H9 (cell line): ENCODE measurements around the gene ANKDD1A. TPM values are rescaled to one million over a fixed set of nuclear protein-coding genes. Genes with fewer than 3 reads are reported as not detected.

Experiments used
- DNase-seq: peaks from one replicate; pipeline ENCODE4 v3.0.0-alpha.2; 2017
- H2AFZ ChIP-seq: one replicate; pipeline ENCODE4 v1.6.1; 2013; ENCODE audit warnings: mild to moderate bottlenecking, low read length, control low read depth, moderate library complexity
- H2AK5ac ChIP-seq: 2 replicates; pipeline ENCODE4 v1.6.1; 2013; ENCODE audit warnings: low read length, control low read depth, mixed read lengths; ENCODE audit not compliant: insufficient read length
- H2BK120ac ChIP-seq: one replicate; pipeline ENCODE4 v1.6.1; 2013; ENCODE audit warnings: low read depth, mild to moderate bottlenecking, low read length, control low read depth, inconsistent platforms; ENCODE audit not compliant: poor library complexity, severe bottlenecking
- H2BK12ac ChIP-seq: 2 replicates; pipeline ENCODE4 v1.6.1; 2013; ENCODE audit warnings: low read length, control low read depth, mixed read lengths, low read depth; ENCODE audit not compliant: insufficient read length
- H2BK15ac ChIP-seq: 2 replicates; pipeline ENCODE4 v1.6.1; 2013; ENCODE audit warnings: low read depth, low read length, control low read depth
- H2BK20ac ChIP-seq: one replicate; pipeline ENCODE4 v1.6.1; 2013; ENCODE audit warnings: low read depth, mild to moderate bottlenecking, low read length, control low read depth, inconsistent platforms; ENCODE audit not compliant: poor library complexity, severe bottlenecking
- H2BK5ac ChIP-seq: 2 replicates; pipeline ENCODE4 v1.6.1; 2013; ENCODE audit warnings: low read length, control low read depth, mixed read lengths; ENCODE audit not compliant: insufficient read length
- H3K14ac ChIP-seq: 2 replicates; pipeline ENCODE4 v1.6.1; 2013; ENCODE audit warnings: low read length, control low read depth; ENCODE audit not compliant: insufficient read depth
- H3K18ac ChIP-seq: 2 replicates; pipeline ENCODE4 v1.6.1; 2013; ENCODE audit warnings: low read depth, mild to moderate bottlenecking, mixed read lengths, low read length, control low read depth; ENCODE audit not compliant: insufficient read length
- H3K23ac ChIP-seq: 2 replicates; pipeline ENCODE4 v1.6.1; 2013; ENCODE audit warnings: low read length, control low read depth, mixed read lengths, low read depth; ENCODE audit not compliant: insufficient read length
- H3K23me2 ChIP-seq: 2 replicates; pipeline ENCODE4 v1.6.1; 2013; ENCODE audit warnings: low read depth, mild to moderate bottlenecking, mixed read lengths, low read length, control low read depth; ENCODE audit not compliant: insufficient read length, poor library complexity, severe bottlenecking
- H3K27ac ChIP-seq: 2 replicates; pipeline ENCODE4 v1.5.1; 2013; ENCODE audit warnings: low read length, control low read depth, mixed read lengths, low read depth; ENCODE audit not compliant: insufficient read length
- H3K27me3 ChIP-seq: 2 replicates; pipeline ENCODE4 v1.6.1; 2013; ENCODE audit warnings: low read length, control low read depth, inconsistent platforms; ENCODE audit not compliant: insufficient read depth
- H3K4ac ChIP-seq: 2 replicates; pipeline ENCODE4 v1.6.1; 2013; ENCODE audit warnings: low read depth, mild to moderate bottlenecking, control low read depth, inconsistent platforms, low read length, moderate library complexity
- H3K4me1 ChIP-seq: 2 replicates; pipeline ENCODE4 v1.6.1; 2013; ENCODE audit warnings: low read length, control low read depth, inconsistent platforms; ENCODE audit not compliant: insufficient read depth
- H3K4me2 ChIP-seq: 2 replicates; pipeline ENCODE4 v1.6.1; 2013; ENCODE audit warnings: low read length, control low read depth, mixed read lengths; ENCODE audit not compliant: insufficient read length, insufficient read depth
- H3K56ac ChIP-seq: 2 replicates; pipeline ENCODE4 v1.6.1; 2013; ENCODE audit warnings: low read depth, mild to moderate bottlenecking, mixed read lengths, low read length, control low read depth; ENCODE audit not compliant: insufficient read length
- H3K79me1 ChIP-seq: 2 replicates; pipeline ENCODE4 v1.6.1; 2013; ENCODE audit warnings: low read depth, mild to moderate bottlenecking, moderate library complexity, low read length, control low read depth, inconsistent platforms; ENCODE audit not compliant: insufficient read depth, poor library complexity, severe bottlenecking
- H3K79me2 ChIP-seq: 2 replicates; pipeline ENCODE4 v1.6.1; 2013; ENCODE audit warnings: low read length, control low read depth, inconsistent platforms; ENCODE audit not compliant: insufficient read depth
- H3K9ac ChIP-seq: 2 replicates; pipeline ENCODE4 v1.6.1; 2013; ENCODE audit warnings: low read length, control low read depth, mixed read lengths; ENCODE audit not compliant: insufficient read length; ENCODE audit errors: extremely low read depth
- H3K9me3 ChIP-seq: one replicate; pipeline ENCODE4 v1.6.1; 2013; ENCODE audit warnings: low read depth, low read length, inconsistent platforms; ENCODE audit not compliant: control insufficient read depth
- H3T11ph ChIP-seq: one replicate; pipeline ENCODE4 v1.6.1; 2013; ENCODE audit warnings: mild to moderate bottlenecking, low read length, control low read depth, inconsistent platforms
- H4K20me1 ChIP-seq: one replicate; pipeline ENCODE4 v1.6.1; 2013; ENCODE audit not compliant: control insufficient read depth, insufficient read length, insufficient read depth
- H4K5ac ChIP-seq: 2 replicates; pipeline ENCODE4 v1.6.1; 2013; ENCODE audit warnings: low read depth, mild to moderate bottlenecking, mixed read lengths, low read length, control low read depth; ENCODE audit not compliant: insufficient read length
- H4K8ac ChIP-seq: replicated peaks from 2 replicates; pipeline ENCODE4 v1.6.1; 2013; ENCODE audit warnings: low read length, control low read depth, mixed read lengths, low read depth; ENCODE audit not compliant: insufficient read length
- H4K91ac ChIP-seq: 2 replicates; pipeline ENCODE4 v1.6.1; 2013; ENCODE audit warnings: low read depth, mild to moderate bottlenecking, moderate library complexity, mixed read lengths, low read length, control low read depth; ENCODE audit not compliant: insufficient read length
- H3K27ac Mint-ChIP-seq, 3 experiments: 2 replicates in 2 of 3; 3 replicates in 1 of 3; pipeline ENCODE4 v1.8.0; 2020 to 2021; ENCODE audit warnings: mixed read lengths in 3 of 3, mild to moderate bottlenecking in 1 of 3, moderate library complexity in 1 of 3
- H3K27me3 Mint-ChIP-seq: 2 replicates; pipeline ENCODE4 v1.8.0; 2021; ENCODE audit warnings: low read depth, mild to moderate bottlenecking, moderate library complexity, mixed read lengths
- H3K36me3 Mint-ChIP-seq, 3 experiments: 2 replicates in 2 of 3; 3 replicates in 1 of 3; pipeline ENCODE4 v1.8.0; 2020 to 2021; ENCODE audit warnings: low read depth in 3 of 3, mixed read lengths in 3 of 3; ENCODE audit not compliant: insufficient read depth in 1 of 3
- H3K4me1 Mint-ChIP-seq, 2 experiments: 2 replicates each; pipeline ENCODE4 v1.8.0; 2020; ENCODE audit warnings: mixed read lengths in 2 of 2
- H3K4me3 Mint-ChIP-seq, 2 experiments: 2 replicates in 1 of 2; 3 replicates in 1 of 2; pipeline ENCODE4 v1.8.0; 2020 to 2021; ENCODE audit warnings: mild to moderate bottlenecking in 2 of 2, mixed read lengths in 2 of 2, moderate library complexity in 1 of 2
- H3K9me3 Mint-ChIP-seq, 2 experiments: 2 replicates in 1 of 2; 3 replicates in 1 of 2; pipeline ENCODE4 v1.8.0; 2020; ENCODE audit warnings: mild to moderate bottlenecking in 2 of 2, mixed read lengths in 2 of 2, moderate library complexity in 1 of 2
- WGBS: extraction: QIAGEN DNeasy Blood & Tissue Kit; methylation state at CpG from one replicate; pipeline ENCODE4 v1.1.7; 2013; ENCODE audit warnings: missing lambda C conversion rate, low lambda C conversion rate, mixed read lengths; ENCODE audit not compliant: insufficient read length; ENCODE audit errors: extremely low coverage; 5-methylcytosine and 5-hydroxymethylcytosine counted together
- total RNA-seq: library from RNA; stranded (reverse); gene quantifications from 2 replicates; pipeline ENCODE4 v1.2.1, GENCODE V29; 2021
- TF ChIP-seq, protein P1 (sequence below): fragments of 200-600 bp; sonication (generic); conservative IDR thresholded peaks from 3 replicates; pipeline ENCODE4 v1.8.0; 2021; ENCODE audit warnings: antibody characterized with exemption, mild to moderate bottlenecking

The ANKDD1A gene
- total RNA-seq, 1 experiment from 2014 or later, result 3.7 TPM

DNA sequence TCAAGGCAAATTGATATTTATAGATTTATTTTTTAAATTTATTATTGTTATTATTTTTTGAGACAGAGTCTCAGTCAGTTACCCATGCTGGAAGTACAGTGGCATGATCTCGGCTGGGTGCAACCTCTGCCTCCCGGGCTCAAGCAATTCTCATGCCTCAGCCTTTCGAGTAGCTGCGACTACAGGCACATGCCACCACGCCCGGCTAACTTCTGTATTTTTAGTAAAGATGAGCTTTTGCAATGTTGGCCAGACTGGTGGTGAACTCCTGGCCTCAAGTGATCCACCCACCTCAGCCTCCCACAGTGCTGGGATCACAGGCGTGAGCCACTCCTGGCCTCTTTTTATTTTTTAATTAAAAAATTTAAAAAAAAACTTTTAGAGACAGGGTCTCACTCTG, 59.0 kb downstream of the ANKDD1A start:
- Histone ChIP-seq H2AK5ac (no peak overlapping the region), H2BK20ac (no peak overlapping the region), H3K4me1 (no peaks in the 10 kb centered on the region), H3K27ac (no peak overlapping the region), H3K56ac (no peak overlapping the region), H2BK5ac (no peak overlapping the region), H3K4ac (no peak overlapping the region), H4K91ac (no peak overlapping the region), H2BK12ac (no peak overlapping the region), H3K9ac (no peak overlapping the region), H2BK120ac (no peak overlapping the region), H3K14ac (no peak overlapping the region), H4K8ac (no peak overlapping the region), H3K79me1 (no peaks in the 10 kb centered on the region), H3K27me3 (no peaks in the 10 kb centered on the region), H2AFZ (no peak overlapping the region), H3K79me2 (no peaks in the 10 kb centered on the region), H3T11ph (no peak overlapping the region), H3K4me2 (no peak overlapping the region), H4K20me1 (no peaks in the 10 kb centered on the region), H2BK15ac (no peak overlapping the region), H3K23ac (no peak overlapping the region), H4K5ac (no peak overlapping the region), H3K23me2 (no peaks in the 10 kb centered on the region), H3K18ac (no peak overlapping the region), H3K9me3 (no peaks in the 10 kb centered on the region)
- H3K36me3 Mint-ChIP-seq, result peaks cover 20 to 68% (median 42%) of the 10 kb centered on the region in 3 experiments
- no peak overlapping the region for H3K4me3 Mint-ChIP-seq
- H3K9me3 Mint-ChIP-seq, result no peaks in the 10 kb centered on the region
- no CpG with 5 or more reads among the region's 7 CpGs for WGBS
- no peak for DNase-seq
- no peaks in the 10 kb centered on the region for H3K27me3 Mint-ChIP-seq
- no peak overlapping the region for H3K27ac Mint-ChIP-seq
- TF ChIP-seq, protein P1, sequence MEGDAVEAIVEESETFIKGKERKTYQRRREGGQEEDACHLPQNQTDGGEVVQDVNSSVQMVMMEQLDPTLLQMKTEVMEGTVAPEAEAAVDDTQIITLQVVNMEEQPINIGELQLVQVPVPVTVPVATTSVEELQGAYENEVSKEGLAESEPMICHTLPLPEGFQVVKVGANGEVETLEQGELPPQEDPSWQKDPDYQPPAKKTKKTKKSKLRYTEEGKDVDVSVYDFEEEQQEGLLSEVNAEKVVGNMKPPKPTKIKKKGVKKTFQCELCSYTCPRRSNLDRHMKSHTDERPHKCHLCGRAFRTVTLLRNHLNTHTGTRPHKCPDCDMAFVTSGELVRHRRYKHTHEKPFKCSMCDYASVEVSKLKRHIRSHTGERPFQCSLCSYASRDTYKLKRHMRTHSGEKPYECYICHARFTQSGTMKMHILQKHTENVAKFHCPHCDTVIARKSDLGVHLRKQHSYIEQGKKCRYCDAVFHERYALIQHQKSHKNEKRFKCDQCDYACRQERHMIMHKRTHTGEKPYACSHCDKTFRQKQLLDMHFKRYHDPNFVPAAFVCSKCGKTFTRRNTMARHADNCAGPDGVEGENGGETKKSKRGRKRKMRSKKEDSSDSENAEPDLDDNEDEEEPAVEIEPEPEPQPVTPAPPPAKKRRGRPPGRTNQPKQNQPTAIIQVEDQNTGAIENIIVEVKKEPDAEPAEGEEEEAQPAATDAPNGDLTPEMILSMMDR, result no peak
- H3K4me1 Mint-ChIP-seq, result no peaks in the 10 kb centered on the region
